GM21390 (cell line): ENCODE data around the gene SETDB2.
"Not testable (repeated sequence)": the region's sequence is repeated elsewhere in the genome, so short reads cannot be mapped to it uniquely, and the experiment has no call there.

Experiments
- ATAC-seq: cut with Tn5 transposase; IDR thresholded peaks from one replicate; pipeline ENCODE4 v1.9.1; 2021; ENCODE audit not compliant: unreplicated experiment

Gene SETDB2

GRCh38 chr13:49464621-49465325 lies 20.7 kb downstream of the SETDB2 start:
- ATAC-seq: no peak

- no peak for ATAC-seq
Measured at GRCh38 chr13:49466292-49466838, 22.3 kb downstream of the SETDB2 start.

GRCh38 chr13:49472186-49472585 lies 28.1 kb downstream of the SETDB2 start:
- no peak for ATAC-seq

GRCh38 chr13:49476529-49476928 lies 32.5 kb downstream of the SETDB2 start:
- ATAC-seq: no peak

GRCh38 chr13:49481788-49482187 lies 37.7 kb downstream of the SETDB2 start:
- no peak for ATAC-seq

- ATAC-seq: no peak
Measured at GRCh38 chr13:49488563-49488962, 44.5 kb downstream of the SETDB2 start.

- ATAC-seq: no peak
Measured at GRCh38 chr13:49494645-49495044, 50.6 kb downstream of the SETDB2 start.

- ATAC-seq: peak; percentile 75
Measured at GRCh38 chr13:49495783-49496762, 52.0 kb downstream of the SETDB2 start, which contains the start of gene PHF11. Gene PHF11, plus strand, starts transcription at chr13:49495953. Its CDS starts 49 bp downstream, at chr13:49496002.

GRCh38 chr13:49496837-49497236 lies 52.8 kb downstream of the SETDB2 start:
- ATAC-seq: not testable (repeated sequence)

- ATAC-seq: no peak
Measured at GRCh38 chr13:49497272-49497671, 53.2 kb downstream of the SETDB2 start.

GRCh38 chr13:49498206-49498605 lies 54.1 kb downstream of the SETDB2 start:
- no peak for ATAC-seq

- no peak for ATAC-seq
Measured at GRCh38 chr13:49499889-49500660, 56.0 kb downstream of the SETDB2 start.

GRCh38 chr13:49502954-49503353 lies 58.9 kb downstream of the SETDB2 start:
- no peak for ATAC-seq

GRCh38 chr13:49503951-49504350 lies 59.9 kb downstream of the SETDB2 start:
- no peak for ATAC-seq

- no peak for ATAC-seq
Measured at GRCh38 chr13:49512578-49512977, 68.5 kb downstream of the SETDB2 start.

- no peak for ATAC-seq
Measured at GRCh38 chr13:49516467-49516866, 72.4 kb downstream of the SETDB2 start.

- no peak for ATAC-seq
Measured at GRCh38 chr13:49517461-49517860, 73.4 kb downstream of the SETDB2 start.

- no peak for ATAC-seq
Measured at GRCh38 chr13:49521224-49521623, 77.2 kb downstream of the SETDB2 start.

- ATAC-seq: no peak
Measured at GRCh38 chr13:49524740-49525501, 80.8 kb downstream of the SETDB2 start.

- no peak for ATAC-seq
Measured at GRCh38 chr13:49527123-49527522, 83.0 kb downstream of the SETDB2 start.
